DMS153 treated with DMSO at 0.1 percent for 48 hours (cell line): Measurements from ENCODE around the gene HMG20A.

ENCODE experiments used
- DNase-seq: peaks from one replicate; lab custom pipeline; 2025; ENCODE audit not compliant: unreplicated experiment; lab: John Stamatoyannopoulos, UW

The HMG20A gene

DNA sequence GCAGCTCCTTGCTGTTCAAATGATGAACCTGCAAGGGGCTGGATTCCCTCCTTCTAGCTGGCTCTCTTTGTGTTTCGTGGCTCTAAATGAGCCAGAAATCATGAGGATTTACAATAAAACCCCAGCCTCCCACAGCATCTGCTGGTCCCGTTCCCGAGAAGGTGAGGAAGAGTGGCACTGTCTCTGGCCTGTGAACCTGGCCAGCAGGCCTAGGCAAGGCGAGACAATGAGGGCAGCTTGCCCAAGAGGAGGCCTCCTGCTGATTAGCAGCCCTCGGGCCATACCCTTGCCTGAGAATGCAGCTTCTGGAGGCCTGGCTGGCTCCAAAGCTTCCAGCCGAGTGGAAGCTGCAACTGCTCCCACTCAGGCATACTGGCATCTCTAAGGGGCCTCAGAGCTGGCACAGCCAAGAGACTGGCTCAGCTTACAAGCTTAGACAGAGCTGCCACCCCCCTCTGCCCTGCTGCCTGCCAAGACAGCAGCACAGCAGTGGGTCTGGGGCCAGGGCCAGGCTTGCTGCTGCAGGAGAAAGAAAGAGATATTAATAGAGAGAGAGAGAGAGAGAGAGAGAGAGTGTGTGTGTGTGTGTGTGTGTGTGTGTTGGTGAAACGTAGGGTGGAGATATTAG lies 76.5 kb downstream of the HMG20A start:
- no peak for DNase-seq

DNA sequence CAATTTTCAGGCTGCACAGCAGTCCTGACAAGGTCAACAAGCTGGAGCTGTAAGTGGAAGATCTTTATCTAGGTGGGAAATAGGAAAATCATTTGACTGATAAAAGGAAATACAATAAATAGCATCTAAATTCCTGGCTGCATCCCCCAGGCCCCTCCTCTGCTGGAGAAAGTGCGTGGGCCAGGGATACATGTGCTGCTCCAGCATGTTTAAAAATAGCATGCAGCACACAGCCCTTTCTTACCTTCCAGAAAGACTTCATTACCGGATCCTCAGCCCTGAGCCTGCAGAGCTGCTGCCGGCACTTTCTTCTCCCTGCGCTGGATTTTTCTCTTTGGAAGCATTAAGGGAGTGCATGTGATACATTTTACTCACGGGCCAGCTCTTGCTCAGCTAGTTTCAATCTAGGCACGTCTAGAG lies 77.3 kb downstream of the HMG20A start:
- DNase-seq = no peak

DNA sequence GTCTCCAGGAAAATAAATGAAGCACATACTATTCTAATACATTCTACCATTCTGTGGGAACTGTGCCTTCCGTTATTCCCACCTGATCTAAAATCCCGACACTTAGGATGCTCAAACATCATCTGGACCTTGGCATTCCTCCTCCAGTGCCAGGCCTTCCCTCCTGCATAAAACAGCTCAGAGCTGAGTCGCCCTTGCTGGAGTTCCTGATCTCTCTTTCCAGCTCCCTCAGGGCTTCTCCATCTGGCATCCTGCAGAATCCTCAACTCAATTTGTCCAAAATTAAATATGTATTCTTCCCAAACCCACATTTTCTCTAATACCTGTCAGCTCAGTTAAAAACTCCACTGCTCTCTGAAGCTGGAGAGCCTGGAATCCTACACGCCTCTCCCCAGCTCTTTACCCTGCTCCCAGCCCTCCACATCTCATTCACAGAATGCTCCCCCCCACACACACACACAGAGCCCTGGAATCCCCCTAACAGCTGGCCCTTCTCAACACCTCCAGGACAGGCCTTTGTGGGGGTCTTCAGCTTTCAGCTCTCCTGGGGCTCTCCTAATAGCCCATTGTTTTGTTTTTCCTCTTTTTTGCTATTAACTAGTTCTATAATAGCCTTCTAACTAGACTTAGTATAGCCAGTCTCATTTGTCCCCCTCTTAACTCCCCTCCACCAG lies 78.5 kb downstream of the HMG20A start:
- DNase-seq = no peak

DNA sequence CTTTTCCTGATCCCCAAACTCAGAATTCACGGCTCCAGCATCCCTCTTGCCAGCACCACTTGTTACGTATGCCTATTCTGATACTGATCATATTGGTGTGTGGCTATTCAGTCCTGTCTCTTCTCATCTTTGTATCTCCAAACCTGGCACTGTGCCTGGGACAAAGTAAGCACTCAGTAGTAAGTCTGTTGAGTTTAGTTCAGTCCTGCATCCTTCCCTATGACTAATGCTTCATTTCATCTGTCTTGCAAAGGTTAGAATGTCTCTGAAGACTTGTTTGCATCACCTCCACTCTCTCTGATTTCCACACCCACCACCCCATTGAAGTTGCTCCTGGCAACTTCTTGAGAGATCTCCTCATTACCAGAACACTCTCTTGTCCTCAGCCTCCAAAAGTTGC lies 80.3 kb downstream of the HMG20A start:
- DNase-seq = no peak

DNA sequence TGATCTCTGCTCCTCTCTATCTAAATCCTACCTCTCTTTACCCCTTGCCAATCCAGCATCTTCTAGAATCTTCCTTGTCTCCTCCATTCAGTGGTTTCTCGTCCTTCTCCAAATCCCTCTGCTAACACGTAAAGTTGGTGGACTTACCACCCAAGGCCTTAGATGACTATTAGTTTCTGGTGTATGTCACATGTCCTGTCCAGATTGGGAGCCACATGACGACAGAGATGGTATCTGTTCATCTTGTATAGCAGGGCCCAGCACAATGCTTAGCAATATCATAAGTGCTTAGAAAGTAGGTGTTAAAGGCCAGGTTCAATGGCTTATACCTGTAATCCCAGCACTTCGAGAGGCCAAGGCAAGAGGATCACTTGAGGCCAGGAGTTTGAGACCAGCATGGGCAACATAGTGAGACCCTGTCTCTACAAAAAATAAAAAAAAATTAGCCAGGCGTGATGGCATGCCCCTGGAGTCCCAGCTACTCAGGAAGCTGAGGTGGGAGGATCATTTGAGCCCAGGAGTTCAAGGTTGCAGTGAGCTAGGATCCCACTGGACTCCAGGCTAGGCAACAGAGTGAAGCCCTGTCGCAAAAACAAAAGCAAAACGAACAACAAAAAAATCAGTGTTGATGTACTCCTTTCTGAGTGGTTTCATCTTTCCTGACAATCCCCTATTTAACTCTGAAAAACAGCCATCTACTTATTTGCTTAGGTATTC lies 81.8 kb downstream of the HMG20A start:
- DNase-seq = no peak

DNA sequence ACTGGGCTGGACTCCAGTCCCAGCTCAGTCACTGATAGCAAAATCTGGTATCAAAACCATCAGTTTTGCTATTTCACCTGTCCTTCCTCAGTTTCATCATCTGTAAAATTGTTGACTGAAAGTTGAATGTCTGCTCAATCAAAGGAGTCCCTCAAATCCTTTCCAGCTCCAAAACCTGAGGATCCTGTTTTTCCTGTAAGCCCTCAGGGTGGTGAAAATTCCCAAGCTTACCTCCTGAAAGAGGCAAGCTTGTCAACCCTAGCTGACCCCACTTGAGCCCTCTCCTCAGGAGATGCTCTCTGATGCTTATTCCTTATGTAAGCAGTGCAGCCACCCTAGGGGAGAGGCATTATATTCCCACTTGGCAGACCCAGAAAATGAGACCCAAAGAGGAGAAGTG lies 82.6 kb downstream of the HMG20A start:
- DNase-seq = no peak

DNA sequence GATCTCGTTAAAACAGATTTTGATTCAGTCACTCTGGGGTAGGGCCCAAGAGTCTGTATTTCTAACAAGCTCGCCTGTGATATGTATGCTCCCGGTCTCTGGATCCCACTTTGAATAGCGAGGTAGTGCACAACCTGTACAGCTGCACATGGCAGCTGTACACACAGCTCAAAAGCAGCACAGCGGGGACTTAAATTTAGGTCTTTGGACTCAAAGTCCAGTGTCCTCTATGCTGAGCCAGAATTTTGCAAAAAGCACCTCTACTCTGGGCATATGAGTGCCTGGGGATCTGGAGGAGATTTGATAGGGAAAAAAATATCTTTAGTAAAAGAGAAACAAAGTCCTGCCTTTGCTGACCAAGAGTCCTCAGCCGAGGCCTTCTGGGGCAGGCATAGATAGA lies 83.1 kb downstream of the HMG20A start:
- no peak for DNase-seq

DNA sequence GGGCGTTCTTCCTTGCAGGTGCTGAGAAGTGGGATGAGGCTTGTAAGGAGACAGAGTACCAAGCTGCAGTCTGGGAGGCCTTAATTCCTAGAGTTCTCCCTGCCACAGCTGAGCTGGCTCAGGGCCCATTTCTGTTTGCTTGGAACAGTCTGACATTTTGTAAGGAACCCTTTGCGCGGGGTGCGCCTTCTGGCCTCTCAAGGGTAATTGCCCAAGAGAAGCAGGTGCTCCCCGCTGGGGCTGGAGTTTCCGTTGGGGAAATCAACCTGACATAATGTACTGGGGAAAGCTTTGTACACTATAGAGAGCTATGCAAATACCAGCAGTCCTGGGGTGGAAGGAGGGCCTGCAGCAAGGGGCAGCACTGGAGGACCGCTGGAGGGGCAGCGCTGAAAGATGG lies 83.6 kb downstream of the HMG20A start:
- DNase-seq = peak; percentile 5

DNA sequence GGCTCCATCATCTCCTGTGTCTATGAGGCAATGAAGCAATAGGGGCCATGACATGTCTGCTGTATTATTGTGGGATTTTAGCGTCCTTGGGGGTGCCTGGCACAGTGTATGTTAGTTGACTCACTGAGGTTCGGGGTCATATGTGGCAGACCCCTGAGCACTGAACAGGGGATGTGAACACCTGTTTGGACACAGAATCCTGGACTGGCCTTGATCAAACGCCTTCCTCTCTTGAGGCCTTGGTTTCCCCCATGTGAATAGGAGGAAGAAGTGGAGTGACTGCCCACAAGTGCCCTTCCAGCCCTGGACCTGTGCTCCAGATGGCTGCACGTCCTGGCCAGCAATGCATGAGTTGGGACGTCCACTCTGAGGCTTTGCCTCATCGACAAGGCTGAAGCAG lies 84.2 kb downstream of the HMG20A start:
- no peak for DNase-seq

DNA sequence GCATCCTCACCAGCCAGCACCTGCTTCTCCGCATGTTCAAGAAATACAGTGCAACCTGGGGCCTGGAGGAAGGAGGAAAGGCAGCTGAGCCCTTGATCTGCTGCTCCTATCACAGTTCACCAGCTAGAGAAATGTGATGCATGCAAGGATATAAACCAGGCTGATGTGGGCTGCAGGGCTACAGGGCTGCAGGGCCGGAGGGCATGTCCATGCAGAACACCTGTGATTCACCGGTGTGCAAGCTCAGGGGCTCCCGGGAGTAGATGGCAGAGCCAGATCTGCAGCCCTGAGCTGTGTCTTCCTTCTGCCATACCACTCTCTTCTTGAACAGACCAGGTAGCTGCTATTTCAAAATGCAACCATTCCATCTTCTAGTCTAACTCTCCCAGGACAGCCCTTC lies 84.9 kb downstream of the HMG20A start:
- no peak for DNase-seq

DNA sequence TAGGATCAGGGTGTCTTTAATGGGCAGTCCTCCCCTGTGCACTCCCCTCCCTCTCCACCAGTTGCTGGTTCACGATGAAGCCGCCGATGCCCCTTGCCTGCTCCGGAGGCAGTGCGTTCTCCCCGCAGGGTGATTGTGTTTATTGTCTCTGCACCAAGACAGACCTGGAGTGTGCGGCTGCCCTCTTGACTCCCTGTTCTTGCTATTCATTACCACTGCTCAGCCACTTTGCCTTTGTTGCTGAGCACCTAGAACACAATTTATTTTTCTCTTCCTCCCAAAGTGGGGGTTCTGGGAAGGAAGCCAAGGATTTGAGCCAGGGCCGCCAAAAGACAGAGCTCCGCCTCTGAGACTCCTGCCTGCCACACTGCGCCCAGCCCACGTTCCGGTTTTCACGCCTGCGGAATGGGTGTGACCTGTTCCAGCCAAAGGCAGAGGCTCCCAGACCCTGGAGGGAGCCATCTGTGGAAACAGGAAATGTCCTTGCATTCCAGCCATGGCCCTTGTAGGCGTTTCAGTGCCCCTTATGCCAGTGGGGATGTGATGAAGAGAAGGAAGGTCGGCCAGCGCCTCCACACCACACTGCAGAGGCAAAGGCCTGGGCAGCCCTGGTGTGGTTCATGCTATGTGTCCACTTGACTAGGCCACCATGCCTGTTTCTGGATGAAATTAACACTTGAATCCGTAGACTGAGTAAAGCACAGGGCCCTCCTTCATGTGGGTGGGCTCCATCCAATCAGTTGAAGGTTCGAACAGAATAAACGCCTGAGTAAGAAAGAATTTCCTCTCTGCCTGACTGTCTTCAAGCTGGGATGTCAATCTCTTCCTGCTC lies 85.8 kb downstream of the HMG20A start:
- DNase-seq = peak; percentile 59

DNA sequence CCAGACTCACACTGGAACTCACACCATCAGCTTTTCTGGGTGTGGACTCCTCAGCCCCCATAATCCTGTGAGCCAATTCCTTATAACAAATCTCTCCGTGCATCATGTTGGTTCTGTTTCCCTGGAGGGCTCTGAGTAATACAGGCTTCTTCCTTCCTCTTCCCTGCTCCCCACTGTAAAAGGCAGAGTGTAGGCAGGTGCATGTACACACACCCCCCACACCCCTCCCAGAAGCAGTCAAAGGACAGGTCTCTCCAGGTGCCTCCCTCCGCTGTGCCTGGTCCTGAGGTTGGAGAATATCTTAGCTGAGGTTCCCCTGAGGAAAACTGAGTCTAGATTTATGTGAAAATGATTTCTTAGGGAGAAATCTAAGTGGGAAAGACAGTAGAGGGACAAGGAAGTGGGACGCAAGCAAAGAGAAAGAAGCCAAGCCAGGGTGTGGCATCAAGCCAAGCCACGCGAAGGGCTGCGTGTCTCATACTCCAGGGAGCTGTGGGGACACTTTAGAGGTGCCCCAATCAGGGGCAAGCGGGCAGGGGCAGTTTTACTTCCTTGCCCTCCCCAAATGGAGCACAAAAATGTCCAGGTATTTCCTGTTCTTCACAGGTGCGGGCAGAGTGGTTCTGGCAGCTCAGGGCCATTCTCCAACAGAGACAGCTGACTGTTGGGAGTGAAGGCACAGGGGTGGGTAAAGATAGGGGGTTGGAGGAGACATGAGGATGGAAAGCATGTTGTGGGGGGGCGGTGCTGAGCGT lies 86.6 kb downstream of the HMG20A start:
- no peak for DNase-seq

DNA sequence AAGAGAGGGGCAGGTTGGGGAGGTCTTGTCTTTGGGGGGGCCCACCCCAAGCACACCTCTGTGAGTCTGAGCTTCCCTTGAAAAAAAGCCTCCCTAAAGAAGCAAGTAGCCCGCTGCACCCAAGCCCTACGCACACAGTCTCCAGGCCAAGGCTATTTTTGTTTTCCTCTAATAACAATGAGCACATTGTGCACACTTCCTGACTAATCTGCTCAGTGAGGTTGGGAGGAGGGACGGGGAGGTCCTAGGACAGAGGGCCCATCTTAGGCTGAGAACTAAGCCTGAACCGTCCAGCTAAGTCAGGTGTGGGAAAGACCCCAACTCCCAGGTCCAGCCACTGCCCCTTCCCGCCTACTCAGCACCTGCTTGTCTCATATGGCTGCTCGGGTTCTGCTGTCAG lies 87.2 kb downstream of the HMG20A start:
- DNase-seq = no peak

DNA sequence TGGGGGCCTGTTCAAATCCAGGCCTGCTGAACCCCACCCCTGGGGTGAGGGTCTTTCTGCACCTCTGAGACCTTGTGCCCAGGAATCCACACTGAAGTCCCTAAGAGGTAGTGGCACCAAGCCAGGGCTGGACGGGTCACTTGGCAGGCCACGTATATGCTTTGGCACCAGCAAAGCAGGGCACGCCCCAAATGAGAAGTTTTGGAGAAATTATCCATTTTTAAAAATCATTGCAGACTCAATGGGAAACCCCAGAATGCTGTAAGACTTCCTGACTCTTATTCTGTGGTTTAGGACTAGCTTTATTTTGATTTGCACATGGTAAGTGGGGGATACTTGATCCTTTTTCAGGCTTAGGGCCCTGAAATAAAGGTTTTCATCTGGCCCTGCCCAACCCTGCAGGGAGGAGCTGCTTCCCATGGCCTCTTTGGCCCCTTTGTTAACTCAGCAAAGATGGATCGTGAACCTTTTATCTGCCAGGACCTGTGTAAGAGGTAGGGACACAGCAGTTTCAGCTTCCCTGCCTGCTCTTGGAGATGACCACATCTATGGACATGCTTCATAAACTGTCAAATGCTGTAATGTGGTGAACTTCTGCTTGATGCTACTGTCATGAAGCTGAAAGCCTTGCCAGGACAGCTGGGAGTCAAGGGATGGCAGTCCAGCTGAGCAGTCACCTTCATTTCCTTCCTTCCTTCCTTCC lies 88.0 kb downstream of the HMG20A start:
- DNase-seq = no peak

DNA sequence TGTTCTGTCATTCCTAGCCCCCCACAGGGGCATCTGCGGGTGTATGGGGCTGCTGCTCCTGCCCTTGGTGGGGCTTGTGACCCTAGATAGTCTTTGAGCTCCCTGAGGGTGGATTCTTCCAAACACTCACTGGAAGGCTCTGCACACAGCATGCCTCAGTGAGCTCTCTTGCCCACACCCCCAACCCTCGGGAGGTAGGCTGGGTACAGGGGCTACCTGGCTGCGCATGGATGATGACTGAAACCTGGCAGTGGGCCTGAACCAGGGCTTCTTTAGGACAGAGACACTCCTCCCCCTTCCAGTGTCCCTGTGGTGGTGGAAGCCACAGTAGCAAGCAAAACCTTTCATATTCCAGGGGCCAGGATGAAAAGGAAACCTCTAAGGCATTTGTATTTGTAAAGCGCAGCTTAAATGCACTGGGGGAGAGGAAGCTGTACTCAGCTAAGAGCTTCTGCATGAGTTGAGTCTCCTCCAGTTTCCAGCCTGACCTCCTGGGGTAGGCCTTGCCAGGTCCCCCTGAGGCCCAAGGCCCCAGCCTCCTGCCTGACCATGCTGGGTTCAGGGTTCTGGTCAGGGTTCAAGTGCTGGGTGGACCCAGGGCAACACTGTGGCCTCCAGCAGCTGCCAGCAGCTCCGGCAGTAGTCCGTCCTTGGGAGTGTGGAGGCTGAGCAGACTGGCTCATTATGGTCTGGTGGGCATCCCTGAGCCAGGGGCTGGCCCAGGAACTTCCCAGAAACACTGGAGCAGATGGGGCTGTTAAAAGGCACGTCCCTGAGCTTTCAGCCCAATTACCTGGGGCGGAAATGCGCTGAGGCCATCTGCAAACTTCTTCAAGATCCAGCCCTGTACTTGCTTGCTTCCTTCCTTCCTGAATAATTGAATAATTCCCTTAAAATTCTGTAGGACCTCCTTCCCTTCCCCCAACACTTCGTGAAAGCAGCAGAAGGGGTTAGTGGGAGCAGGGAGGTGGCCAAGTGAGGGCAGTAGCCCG lies 89.7 kb downstream of the HMG20A start:
- no peak for DNase-seq

DNA sequence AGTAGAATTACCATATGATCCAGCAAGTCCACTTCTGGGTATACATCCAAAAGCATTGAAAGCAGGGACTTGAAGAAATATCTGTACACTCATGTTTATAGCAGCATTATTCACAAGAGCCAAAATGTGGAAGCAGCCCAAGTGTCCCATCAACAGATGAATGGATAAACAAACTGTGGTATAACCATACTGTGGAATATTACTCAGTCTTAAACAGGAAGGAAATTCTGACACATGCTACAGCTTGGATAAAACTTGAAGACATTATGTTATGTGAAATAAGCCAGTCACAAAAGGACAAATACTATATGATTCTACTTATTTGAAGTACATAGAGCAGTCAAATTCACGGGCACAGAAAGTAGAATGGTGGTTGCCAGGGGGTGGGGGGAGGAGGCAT lies 91.2 kb downstream of the HMG20A start:
- no peak for DNase-seq

DNA sequence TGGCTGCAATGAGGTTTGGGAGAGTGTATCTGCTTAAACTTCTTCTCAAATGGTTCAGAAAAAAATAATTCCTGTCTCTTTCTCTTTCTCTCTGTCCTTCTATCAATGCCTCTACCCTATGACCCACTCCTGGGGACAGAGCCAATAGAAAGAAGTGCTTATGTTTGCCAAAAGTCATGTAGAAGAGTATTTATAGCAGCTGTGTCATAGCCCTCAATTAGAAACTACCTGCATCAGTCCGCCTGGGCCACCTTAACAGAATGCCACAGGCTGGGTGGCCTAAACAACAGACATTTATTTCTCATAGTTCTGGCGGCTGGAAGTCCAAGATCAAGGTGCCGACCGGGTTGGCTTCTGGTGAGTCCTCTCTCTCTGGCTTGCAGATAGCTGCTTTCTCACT lies 92.5 kb downstream of the HMG20A start:
- DNase-seq = no peak

DNA sequence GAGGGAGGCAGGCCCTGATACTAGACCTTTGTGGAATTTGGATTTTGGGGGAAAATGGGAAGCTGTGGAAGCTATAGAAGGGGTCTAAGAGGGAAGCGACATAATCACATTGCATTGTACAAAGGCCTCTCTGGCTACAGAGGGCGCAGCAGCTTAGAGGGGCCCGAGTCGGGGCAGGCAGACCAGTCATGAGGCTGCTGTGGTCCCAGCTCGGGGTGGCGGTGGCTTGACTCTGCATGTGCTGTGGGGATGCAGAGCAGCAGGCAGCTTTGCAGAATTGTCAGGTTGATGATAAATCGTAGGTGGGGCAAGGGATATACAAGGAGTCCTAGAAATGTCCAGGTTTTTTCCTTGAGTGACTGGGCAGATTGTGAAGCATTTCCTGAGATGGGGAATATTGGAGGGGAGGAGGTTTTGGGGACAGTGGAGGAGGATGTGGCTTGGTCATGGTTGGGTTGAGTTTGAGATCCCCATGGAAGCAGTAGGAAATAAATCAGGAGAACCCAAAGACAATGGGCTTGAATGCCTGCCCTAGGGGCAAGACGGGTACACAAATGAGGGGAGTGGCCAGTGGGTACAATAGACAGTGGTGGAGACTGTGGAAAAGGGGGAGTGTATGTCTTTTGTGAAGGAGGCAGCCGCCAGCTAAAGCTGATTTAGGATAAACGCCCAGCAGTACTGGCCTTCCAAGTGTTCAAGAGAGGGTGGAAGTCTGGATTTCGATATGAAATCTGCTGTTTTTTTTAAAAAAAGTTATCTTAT lies 94.1 kb downstream of the HMG20A start:
- DNase-seq = no peak
